ENCODE results near the gene TRIM47.

GRCh38 chr17:75855310-75856061 is 22.9 kb downstream of the TRIM47 start, which contains the start of gene WBP2:
- peak; percentile 70 for TF ChIP-seq CTCF (IDR thresholded peaks at IDR 0.05; ENCODE audit: low read length)
- no peak for TF ChIP-seq EZH2 (IDR thresholded peaks at IDR 0.05; ENCODE audit: borderline replicate concordance, low read length)
